Hepatocyte (in vitro differentiated cells): Measurements from ENCODE around the gene TTLL9. TPM values are rescaled to one million over a fixed set of nuclear protein-coding genes. Genes with fewer than 3 reads are reported as not detected.

Source experiments
- DNase-seq: peaks from one replicate; pipeline ENCODE4 v3.0.0-alpha.2; 2016; ENCODE audit warnings: low spot score
- H2AFZ ChIP-seq: fragments of 200-600 bp; sonication (generic); 2 replicates; pipeline ENCODE4 v1.6.0; 2016; ENCODE audit warnings: antibody characterized with exemption, mild to moderate bottlenecking
- H3K27ac ChIP-seq: fragments of 200-600 bp; sonication (generic); 2 replicates; pipeline ENCODE4 v1.5.1; 2016; ENCODE audit warnings: mild to moderate bottlenecking
- H3K27me3 ChIP-seq: fragments of 200-600 bp; sonication (generic); 2 replicates; pipeline ENCODE4 v1.6.1; 2016
- H3K36me3 ChIP-seq: fragments of 200-600 bp; sonication (generic); replicated peaks from 2 replicates; pipeline ENCODE4 v1.5.1; 2016; ENCODE audit warnings: low read depth; ENCODE audit not compliant: insufficient read depth
- H3K4me1 ChIP-seq: fragments of 200-600 bp; sonication (generic); 2 replicates; pipeline ENCODE4 v1.5.1; 2016; ENCODE audit warnings: mild to moderate bottlenecking, moderate library complexity; ENCODE audit not compliant: insufficient read depth
- H3K4me2 ChIP-seq: fragments of 200-600 bp; sonication (generic); 2 replicates; pipeline ENCODE4 v1.6.0; 2016
- H3K4me3 ChIP-seq: fragments of 200-600 bp; sonication (generic); 2 replicates; pipeline ENCODE4 v1.5.1; 2016; ENCODE audit warnings: mild to moderate bottlenecking
- H3K79me2 ChIP-seq: fragments of 200-600 bp; sonication (generic); 2 replicates; pipeline ENCODE4 v1.6.0; 2017; ENCODE audit warnings: mild to moderate bottlenecking
- H3K9me2 ChIP-seq: fragments of 200-600 bp; sonication (generic); replicated peaks from 2 replicates; pipeline ENCODE4 v1.6.0; 2017; ENCODE audit warnings: mild to moderate bottlenecking; ENCODE audit not compliant: insufficient read depth
- H3K9me3 ChIP-seq: fragments of 200-600 bp; sonication (generic); 2 replicates; pipeline ENCODE4 v1.5.1; 2016; ENCODE audit warnings: low read depth, mild to moderate bottlenecking
- H4K20me1 ChIP-seq: fragments of 200-600 bp; sonication (generic); 2 replicates; pipeline ENCODE4 v1.6.0; 2016; ENCODE audit warnings: mild to moderate bottlenecking; ENCODE audit not compliant: insufficient read depth, poor library complexity, severe bottlenecking
- EZH2 ChIP-seq: fragments of 200-600 bp; sonication (generic); IDR thresholded peaks from 2 replicates; pipeline ENCODE4 v1.6.1; 2016; ENCODE audit warnings: antibody characterized with exemption, mild to moderate bottlenecking, borderline replicate concordance
- EZH2phosphoT487 ChIP-seq: fragments of 200-600 bp; sonication (generic); IDR thresholded peaks from one replicate; pipeline ENCODE4 v1.6.1; 2018; ENCODE audit warnings: antibody characterized with exemption, mild to moderate bottlenecking, low read depth, moderate library complexity; ENCODE audit not compliant: unreplicated experiment, severe bottlenecking
- WGBS: methylation state at CpG from one replicate; pipeline ENCODE4 v1.1.6; 2016; ENCODE audit warnings: low lambda C conversion rate; ENCODE audit errors: missing lambda C conversion rate; 5-methylcytosine and 5-hydroxymethylcytosine counted together
- polyA plus RNA-seq: library from polyadenylated mRNA; unstranded; fragments of >200 nt; fragmentation: Nextera tagmentation; extraction: Ambion mirVana; gene quantifications from 2 replicates; pipeline ENCODE4 v1.2.1, GENCODE V29; 2016
- total RNA-seq: library from RNA; depleted of rRNA; stranded (reverse); fragments of >200 nt; gene quantifications from 2 replicates; pipeline ENCODE4 v1.2.3, GENCODE V29; 2014
- TF ChIP-seq, protein P1 (sequence below): fragments of 200-600 bp; sonication (generic); IDR thresholded peaks from 2 replicates; pipeline ENCODE4 v1.5.1; 2016; ENCODE audit warnings: antibody characterized with exemption, mild to moderate bottlenecking; ENCODE audit not compliant: poor library complexity

The TTLL9 gene
- total and polyA plus RNA-seq, 2 experiments from 2014 or later, result 0.18 TPM; not detected in 1

DNA sequence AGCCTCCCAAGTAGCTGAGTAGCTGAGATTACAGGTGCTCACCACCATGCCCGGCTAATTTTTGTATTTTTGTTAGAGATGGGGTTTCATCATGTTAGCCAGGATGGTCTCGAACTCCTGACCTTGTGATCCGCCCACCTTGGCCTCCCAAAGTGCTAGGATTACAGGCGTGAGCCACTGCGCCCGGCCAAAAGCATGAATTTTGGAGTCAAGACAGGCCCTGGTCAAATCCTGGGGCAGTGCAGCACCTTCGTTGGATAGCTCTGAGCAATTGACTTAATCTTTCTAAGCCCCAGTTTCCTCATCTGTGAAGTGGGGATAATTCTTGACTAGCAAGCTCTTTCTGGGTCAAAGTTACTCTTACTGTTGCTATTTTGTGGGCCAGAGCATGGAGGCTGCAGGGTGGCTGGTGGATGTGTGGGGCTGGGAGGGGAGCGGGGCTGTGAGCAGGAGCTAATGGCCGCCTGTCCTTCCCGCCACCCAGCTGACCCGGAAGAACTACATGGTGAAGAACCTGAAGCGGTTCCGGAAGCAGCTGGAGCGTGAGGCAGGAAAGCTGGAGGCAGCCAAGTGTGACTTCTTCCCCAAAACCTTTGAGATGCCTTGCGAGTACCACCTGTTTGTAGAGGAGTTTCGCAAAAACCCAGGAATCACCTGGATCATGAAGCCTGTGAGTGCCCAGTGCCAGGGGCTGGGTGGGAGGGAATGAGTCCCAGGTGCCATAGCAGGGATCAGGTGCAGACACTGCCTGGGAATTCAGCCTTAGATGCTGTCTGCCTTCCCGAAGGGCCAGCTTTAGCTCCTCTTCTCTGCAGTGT, 39.0 kb downstream of the TTLL9 start:
- whole genome bisulfite sequencing, result 93% methylated on average over 17 of the region's 17 CpGs
- no peaks in the 10 kb centered on the region for H3K79me2 ChIP-seq
- DNase-seq, result no peak
- no peaks in the 10 kb centered on the region for H3K9me3 ChIP-seq
- H4K20me1 ChIP-seq, result no peaks in the 10 kb centered on the region
- H3K9me2 ChIP-seq, result no peaks in the 10 kb centered on the region
- no peaks in the 10 kb centered on the region for H3K36me3 ChIP-seq
- no peak overlapping the region for H2AFZ ChIP-seq
- no peak overlapping the region for H3K4me3 ChIP-seq
- TF ChIP-seq EZH2, result no peak
- no peak for TF ChIP-seq EZH2phosphoT487
- TF ChIP-seq, protein P1, sequence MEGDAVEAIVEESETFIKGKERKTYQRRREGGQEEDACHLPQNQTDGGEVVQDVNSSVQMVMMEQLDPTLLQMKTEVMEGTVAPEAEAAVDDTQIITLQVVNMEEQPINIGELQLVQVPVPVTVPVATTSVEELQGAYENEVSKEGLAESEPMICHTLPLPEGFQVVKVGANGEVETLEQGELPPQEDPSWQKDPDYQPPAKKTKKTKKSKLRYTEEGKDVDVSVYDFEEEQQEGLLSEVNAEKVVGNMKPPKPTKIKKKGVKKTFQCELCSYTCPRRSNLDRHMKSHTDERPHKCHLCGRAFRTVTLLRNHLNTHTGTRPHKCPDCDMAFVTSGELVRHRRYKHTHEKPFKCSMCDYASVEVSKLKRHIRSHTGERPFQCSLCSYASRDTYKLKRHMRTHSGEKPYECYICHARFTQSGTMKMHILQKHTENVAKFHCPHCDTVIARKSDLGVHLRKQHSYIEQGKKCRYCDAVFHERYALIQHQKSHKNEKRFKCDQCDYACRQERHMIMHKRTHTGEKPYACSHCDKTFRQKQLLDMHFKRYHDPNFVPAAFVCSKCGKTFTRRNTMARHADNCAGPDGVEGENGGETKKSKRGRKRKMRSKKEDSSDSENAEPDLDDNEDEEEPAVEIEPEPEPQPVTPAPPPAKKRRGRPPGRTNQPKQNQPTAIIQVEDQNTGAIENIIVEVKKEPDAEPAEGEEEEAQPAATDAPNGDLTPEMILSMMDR, result no peak
- no peak overlapping the region for H3K4me2 ChIP-seq
- no peak overlapping the region for H3K27ac ChIP-seq
- peaks cover 5% of the 10 kb centered on the region for H3K4me1 ChIP-seq
- no peaks in the 10 kb centered on the region for H3K27me3 ChIP-seq

DNA sequence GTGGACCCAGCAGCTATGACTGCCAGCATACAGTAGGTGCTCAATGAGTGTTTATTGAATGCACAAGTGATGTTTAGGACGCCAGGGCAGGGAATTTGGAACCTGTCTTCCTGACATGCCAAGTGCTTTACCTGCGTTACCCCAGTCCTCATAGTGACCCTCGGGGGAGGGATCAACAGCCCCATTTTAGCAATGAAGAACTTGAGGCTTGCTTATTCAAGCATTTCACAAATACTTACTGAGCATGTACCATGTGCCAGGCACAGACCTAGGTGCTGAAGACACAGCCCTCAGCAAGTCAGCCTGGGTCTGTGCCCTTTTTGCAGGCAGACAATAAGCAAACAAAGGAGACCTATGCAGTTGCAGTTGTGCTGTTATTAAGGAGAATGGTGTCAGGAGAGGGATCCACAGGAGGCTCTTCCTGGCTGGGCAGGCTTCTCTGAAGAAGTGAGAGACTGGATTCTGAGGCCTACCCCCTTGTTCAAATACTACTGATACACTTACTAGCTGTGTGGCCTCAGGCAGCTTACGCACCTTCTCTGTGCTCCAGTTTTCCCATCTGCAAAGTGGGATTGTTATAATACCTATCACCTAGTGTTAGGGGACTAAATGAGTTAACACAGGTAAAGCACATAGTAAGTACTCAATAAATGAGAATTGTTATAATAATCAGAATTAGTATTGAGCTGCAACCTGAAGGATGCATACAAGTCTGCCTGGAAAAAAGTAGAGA, 39.8 kb downstream of the TTLL9 start:
- Histone ChIP-seq H3K27me3 (no peaks in the 10 kb centered on the region), H3K9me2 (no peaks in the 10 kb centered on the region), H4K20me1 (no peaks in the 10 kb centered on the region), H3K36me3 (no peaks in the 10 kb centered on the region), H3K9me3 (no peaks in the 10 kb centered on the region), H3K4me3 (no peak overlapping the region), H3K4me2 (no peak overlapping the region), H3K27ac (no peak overlapping the region), H3K4me1 (peaks cover 5% of the 10 kb centered on the region), H3K79me2 (no peaks in the 10 kb centered on the region), H2AFZ (no peak overlapping the region)
- no peak for DNase-seq
- 85% methylated on average over 4 of the region's 4 CpGs for WGBS
- no peak for TF ChIP-seq EZH2phosphoT487
- TF ChIP-seq EZH2, result no peak
- TF ChIP-seq, protein P1, result no peak

DNA sequence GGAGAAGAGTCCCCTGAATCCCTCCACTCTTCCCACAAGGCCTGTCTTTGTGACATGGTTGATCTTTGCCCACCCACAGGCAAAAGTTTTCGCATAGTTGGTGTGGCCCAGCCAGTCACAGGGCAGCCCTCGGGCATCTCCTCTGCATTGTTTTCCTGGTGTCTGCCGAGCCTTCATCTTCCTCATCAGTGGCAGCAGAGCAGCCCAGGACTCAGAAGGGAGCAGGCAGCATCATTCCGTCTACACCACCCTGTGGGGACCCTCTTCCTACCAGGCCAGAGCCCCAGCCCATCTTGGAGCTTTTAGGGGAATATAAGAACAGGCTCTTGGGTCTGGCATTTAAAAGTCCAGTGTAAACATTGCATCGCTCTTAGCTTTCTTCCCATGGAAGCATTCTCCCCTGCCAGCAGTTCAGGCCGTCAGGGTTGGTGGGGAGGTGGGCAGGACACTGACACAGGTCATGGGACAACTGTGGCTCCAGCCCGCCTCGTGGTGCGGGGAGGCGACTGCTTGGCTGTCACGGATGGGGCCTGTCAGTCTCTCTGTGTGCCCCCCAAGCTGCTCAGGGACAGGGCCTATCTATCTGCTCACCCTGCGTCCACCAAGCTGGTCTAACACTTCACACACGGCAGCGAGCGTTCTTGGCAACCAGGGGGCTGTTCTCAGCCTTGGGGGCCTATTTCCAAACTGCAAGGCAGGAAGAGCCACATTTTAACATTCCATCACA, 43.2 kb downstream of the TTLL9 start:
- Histone ChIP-seq H3K36me3 (no peaks in the 10 kb centered on the region), H3K79me2 (no peaks in the 10 kb centered on the region), H2AFZ (no peak overlapping the region), H3K4me1 (peaks cover 18% of the 10 kb centered on the region), H3K4me2 (no peak overlapping the region), H3K9me2 (no peaks in the 10 kb centered on the region), H3K4me3 (no peak overlapping the region), H4K20me1 (no peaks in the 10 kb centered on the region), H3K27me3 (no peaks in the 10 kb centered on the region), H3K9me3 (no peaks in the 10 kb centered on the region), H3K27ac (no peak overlapping the region)
- TF ChIP-seq, protein P1, result no peak
- TF ChIP-seq EZH2 (no peak), EZH2phosphoT487 (no peak)
- WGBS, result 77% methylated on average over 15 of the region's 15 CpGs
- DNase-seq, result no peak
